Embryonic facial prominence (tissue), 1 donor: ENCODE measurements around the gene WASL.
"Not testable (repeated sequence)": the region's sequence is repeated elsewhere in the genome, so short reads cannot be mapped to it uniquely, and the experiment has no call there.

Source experiments
- DNase-seq: peaks from one replicate; pipeline ENCODE4 v3.0.0-alpha.2; 2016; ENCODE audit errors: extremely low spot score

The WASL gene

GRCh38 chr7:123734498-123734897 is 14.3 kb downstream of the WASL start:
- DNase-seq = no peak

DNA sequence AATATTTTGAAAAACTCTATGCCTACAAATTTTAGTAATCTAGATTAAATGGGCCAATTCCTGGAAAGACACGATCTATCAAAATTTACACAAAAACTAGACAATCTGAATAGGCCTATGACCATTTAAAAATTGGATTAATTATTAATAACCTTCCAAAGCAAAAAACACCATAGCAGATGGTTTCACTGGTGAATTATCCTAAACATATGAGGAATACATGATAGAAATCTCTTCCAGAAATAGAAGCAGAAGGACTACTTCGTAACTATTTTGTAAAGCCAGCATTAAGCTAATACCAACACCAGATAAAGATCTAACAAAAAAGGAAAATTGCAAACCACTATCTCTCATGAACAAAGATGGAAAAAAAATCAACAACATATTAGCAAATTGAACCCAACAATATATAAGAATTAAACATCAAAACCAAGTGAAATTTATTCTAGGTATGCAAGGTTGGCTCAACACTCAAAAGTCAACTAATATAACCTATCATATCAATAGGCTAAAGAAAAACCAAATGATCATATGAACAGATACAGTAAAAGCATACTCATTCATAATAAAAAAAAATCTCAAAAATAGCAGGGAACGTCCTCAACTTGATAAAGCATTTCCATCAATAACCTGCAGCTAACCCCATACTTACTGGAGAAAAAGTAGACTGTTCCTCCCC is 16.3 kb downstream of the WASL start:
- no peak for DNase-seq

- DNase-seq = no peak
Observed at GRCh38 chr7:123729218-123729578, 19.6 kb downstream of the WASL start.

DNA sequence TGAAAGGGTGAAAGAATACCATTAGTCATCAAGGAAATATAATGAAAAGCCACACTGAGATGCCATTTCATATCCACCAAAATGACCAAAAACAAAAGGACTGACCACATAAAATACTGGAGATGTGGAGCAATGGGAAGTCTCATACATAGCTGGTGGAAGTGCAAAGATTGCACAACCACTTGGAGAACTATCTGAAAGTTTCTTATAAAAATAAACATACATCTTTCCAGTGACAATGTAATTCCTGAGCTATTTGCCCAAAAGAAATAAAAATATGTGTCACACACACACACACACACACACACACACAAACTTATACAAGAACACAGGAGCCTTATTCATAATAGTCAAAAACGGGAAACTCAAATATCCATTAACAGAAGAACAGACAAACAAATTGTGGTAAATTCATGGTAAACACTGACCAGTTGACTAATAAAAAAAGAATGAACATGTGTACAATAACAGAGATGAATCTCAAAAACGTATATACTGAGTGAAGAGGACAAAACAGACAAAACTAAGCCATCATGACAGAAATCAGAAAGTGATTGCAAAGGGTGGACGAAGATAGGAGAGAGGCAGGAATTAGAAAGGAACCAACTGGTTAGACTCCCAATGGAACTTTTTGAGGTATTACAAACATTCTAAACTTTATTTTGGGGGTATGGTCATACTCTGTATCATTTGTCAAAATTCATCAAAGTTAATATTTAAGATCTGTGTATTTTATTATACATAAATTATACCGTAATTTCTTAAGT is 21.5 kb downstream of the WASL start:
- no peak for DNase-seq

DNA sequence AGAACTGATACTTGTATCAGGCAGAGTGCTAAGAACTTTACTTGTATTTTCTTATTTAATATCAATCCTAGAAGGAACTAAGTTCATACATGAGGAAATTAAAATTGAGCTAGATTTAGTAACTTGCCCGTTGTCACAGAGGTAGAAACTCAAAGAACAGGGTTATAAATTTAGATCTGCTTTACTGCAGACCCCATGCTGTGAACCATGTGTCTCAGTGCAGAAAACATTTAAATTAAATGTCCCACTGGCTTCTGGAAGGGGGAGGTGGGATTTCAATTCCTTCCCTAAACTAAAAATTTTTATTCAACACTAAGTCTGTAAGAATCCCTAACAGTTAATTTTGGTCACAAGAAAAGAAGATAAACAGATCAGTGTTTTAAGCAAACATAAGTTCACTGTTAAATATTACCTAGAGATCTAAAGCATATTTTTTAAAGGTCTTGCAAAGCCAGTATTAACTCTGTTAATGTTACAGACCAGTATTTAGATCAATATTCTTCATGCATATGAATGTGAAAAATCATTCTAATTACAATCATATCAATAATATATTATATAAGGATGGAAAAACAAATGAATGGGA is 23.1 kb downstream of the WASL start:
- DNase-seq = no peak

- no peak for DNase-seq
Observed at GRCh38 chr7:123724817-123725253, 24.0 kb downstream of the WASL start.

DNA sequence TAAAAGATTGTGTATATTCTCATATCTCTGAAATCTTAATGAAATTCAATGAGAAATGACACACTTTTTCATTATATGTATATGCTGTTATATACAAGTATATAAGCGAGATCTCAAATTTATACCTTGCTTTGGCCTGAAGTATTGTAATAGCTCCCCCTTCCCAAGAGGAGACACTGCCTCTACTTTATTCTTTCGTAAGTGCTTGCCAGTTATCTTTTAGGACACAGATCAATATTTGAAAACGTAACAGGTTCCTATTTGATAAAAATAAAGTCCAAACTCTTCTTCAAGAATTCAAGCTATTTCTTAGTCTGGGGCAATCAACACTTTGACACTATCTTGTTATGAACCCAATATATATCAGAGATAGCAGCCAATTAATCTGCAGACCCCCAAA is 24.9 kb downstream of the WASL start:
- DNase-seq = no peak

GRCh38 chr7:123720527-123720926 is 28.3 kb downstream of the WASL start:
- DNase-seq = not testable (repeated sequence)

DNA sequence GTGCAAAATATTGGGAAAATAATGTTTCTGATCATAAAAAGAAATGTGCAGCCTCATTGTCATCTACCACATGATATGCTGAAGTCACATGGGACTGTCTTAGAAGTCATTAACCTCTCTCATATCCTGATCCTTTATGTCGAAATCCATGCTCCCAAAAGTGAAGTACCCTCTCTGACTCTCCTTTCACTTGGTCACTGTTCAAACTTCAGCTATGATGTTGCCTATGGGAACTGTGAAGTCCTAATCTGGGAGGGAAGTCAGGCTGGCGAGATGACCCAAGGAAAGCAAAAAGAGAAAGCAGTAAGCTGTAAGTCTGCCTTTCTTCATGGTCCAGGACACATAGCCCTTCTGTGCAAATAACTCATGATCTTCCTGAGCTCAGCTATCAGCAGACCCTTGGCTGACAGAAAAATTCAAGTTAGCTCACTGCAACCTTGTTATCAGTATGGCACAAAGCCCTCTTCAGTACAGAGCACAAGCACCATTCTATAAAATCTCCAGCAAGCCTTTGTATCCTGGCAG is 29.5 kb downstream of the WASL start:
- DNase-seq = no peak

DNA sequence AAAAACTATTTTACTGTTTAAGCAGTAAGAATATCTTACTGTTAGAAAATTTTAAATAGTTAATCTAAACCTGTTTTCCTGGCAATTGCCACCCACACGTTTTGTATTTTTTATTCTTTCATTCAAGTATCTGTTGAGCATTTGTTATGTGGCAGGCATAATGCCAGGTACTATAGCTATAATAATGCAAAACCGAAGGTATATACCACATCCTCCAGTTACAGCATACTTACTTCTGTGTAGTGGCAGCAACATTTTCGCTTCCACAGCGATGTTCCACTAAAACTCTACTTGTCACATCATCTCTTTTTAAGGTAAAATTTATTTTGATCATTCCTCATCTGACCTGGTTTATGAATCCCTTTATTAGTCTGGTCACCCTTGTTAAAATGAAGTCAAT is 30.0 kb downstream of the WASL start:
- DNase-seq = no peak

DNA sequence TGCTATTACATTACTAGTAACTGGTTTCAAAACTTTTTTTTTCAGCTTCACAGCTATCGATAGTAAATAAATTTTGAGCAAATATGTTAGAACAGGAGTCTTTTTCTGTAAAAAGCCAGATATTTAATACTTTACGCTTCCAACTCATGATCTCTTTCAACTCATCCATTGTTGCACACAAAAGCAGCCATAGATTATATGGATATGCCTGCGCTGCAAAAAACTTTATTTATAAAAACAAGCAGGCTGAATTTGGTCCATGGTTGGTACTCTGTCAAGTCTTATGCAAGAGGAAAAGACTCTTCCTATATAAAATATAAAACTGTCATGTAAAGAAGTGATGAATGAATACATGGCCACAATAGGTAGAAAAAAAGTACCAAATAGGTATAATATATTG is 31.1 kb downstream of the WASL start:
- no peak for DNase-seq

- no peak for DNase-seq
Observed at GRCh38 chr7:123716877-123717276, 31.9 kb downstream of the WASL start.

GRCh38 chr7:123715799-123716198 is 33.0 kb downstream of the WASL start:
- no peak for DNase-seq

DNA sequence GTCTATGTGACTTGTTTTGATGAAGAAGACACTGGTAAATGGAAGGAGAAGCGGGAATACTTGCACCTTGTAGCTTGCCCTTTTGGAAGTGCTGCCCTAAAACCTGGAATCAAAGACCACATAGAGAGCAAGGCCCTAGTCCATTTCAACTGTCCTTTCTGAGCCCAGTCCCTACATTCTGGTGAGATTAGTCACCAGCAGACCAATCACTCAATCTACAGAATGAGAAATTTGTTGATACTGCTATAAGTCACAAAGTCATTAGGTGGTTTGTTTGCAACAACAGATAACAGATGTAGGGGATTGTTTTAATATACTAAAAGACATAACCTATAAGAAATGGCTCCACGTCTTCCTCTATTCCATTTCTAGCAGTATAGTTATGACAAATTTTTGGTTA is 33.6 kb downstream of the WASL start:
- DNase-seq = no peak

GRCh38 chr7:123714296-123715080 is 34.3 kb downstream of the WASL start:
- no peak for DNase-seq

- DNase-seq = no peak
Observed at GRCh38 chr7:123712619-123713018, 36.2 kb downstream of the WASL start.

DNA sequence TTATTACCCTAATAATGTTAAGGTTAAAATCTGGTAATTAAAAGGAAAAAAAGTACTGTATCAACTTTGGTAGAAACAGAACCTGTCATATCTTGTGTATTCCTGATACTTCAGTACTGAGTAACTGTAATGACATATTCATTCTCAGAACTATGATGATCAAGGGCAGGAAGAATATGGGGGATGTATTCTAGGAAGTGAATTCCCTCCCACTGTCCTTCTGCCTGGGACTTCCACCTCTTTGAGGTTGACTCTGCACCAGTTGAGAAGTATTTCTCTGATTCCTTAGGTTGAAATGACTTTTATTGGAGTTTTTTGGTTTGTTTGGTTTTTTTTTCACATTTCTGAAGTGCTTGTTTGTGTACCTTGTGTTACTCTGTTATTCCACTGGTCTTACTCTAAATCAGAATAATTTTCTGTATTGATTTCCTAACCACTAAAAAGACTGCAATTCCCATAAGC is 36.9 kb downstream of the WASL start:
- DNase-seq = no peak

DNA sequence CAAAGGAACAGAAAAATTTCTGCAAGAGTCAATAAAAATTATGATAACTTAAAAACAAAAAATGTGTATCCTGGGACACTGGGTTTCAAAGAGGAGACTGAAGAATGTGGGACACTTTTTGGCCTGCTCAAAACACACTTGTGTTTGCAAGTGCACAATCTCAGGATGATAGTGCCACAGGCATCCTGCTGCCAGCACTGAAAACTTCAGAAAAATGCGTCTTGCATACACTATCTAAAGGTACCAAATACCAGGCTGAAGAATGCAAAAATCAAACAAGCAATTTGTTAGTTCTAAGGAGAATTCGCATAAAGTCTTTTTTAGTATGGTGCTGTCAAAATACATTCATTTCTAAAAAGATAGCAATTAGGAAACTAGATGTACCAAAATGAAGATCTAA is 38.1 kb downstream of the WASL start:
- DNase-seq = no peak

- no peak for DNase-seq
Observed at GRCh38 chr7:123709525-123709924, 39.3 kb downstream of the WASL start.

GRCh38 chr7:123705211-123705901 is 43.4 kb downstream of the WASL start:
- no peak for DNase-seq

GRCh38 chr7:123695944-123696677 is 52.7 kb downstream of the WASL start:
- DNase-seq = no peak
